Smooth muscle cell (in vitro differentiated cells): Measurements from ENCODE around the gene GALNT12. TPM values are rescaled to one million over a fixed set of nuclear protein-coding genes. Genes with fewer than 3 reads are reported as not detected.

Experiments
- DNase-seq: peaks from one replicate; lab custom pipeline; 2025; ENCODE audit not compliant: unreplicated experiment; lab: John Stamatoyannopoulos, UW
- H2AFZ ChIP-seq: fragments of 200-600 bp; sonication (generic); 2 replicates; pipeline ENCODE4 v1.6.0; 2016; ENCODE audit warnings: antibody characterized with exemption, low read depth, mild to moderate bottlenecking
- H3F3A ChIP-seq: fragments of 200-600 bp; sonication (generic); 2 replicates; pipeline ENCODE4 v1.6.0; 2017; ENCODE audit warnings: antibody characterized with exemption, low read depth
- H3K27ac ChIP-seq: fragments of 200-600 bp; sonication (generic); 2 replicates; pipeline ENCODE4 v1.5.1; 2016; ENCODE audit warnings: low read depth, mild to moderate bottlenecking
- H3K27me3 ChIP-seq: fragments of 200-600 bp; sonication (generic); 2 replicates; pipeline ENCODE4 v1.6.1; 2016; ENCODE audit warnings: low read depth, mild to moderate bottlenecking
- H3K36me3 ChIP-seq: fragments of 200-600 bp; sonication (generic); 2 replicates; pipeline ENCODE4 v1.5.1; 2016; ENCODE audit warnings: low read depth
- H3K4me1 ChIP-seq: fragments of 200-600 bp; sonication (generic); 2 replicates; pipeline ENCODE4 v1.5.1; 2016; ENCODE audit warnings: low read depth
- H3K4me2 ChIP-seq: fragments of 200-600 bp; sonication (generic); 2 replicates; pipeline ENCODE4 v1.6.0; 2016; ENCODE audit warnings: mild to moderate bottlenecking
- H3K4me3 ChIP-seq: fragments of 200-600 bp; sonication (generic); 2 replicates; pipeline ENCODE4 v1.5.1; 2016; ENCODE audit warnings: mild to moderate bottlenecking
- H3K79me2 ChIP-seq: fragments of 200-600 bp; sonication (generic); 2 replicates; pipeline ENCODE4 v1.6.0; 2016; ENCODE audit warnings: low read depth, mild to moderate bottlenecking
- H3K9ac ChIP-seq: fragments of 200-600 bp; sonication (generic); 2 replicates; pipeline ENCODE4 v1.6.0; 2016; ENCODE audit warnings: low read depth
- H3K9me3 ChIP-seq: fragments of 200-600 bp; sonication (generic); replicated peaks from 2 replicates; pipeline ENCODE4 v1.5.1; 2016; ENCODE audit warnings: low read depth
- H4K20me1 ChIP-seq: fragments of 200-600 bp; sonication (generic); 2 replicates; pipeline ENCODE4 v1.6.0; 2016; ENCODE audit warnings: low read depth
- WGBS: methylation state at CpG from one replicate; pipeline ENCODE4 v1.1.7; 2016; ENCODE audit warnings: low lambda C conversion rate; 5-methylcytosine and 5-hydroxymethylcytosine counted together
- polyA plus RNA-seq: library from polyadenylated mRNA; unstranded; fragments of >200 nt; fragmentation: Nextera tagmentation; extraction: Ambion mirVana; gene quantifications from 2 replicates; pipeline ENCODE4 v1.2.1, GENCODE V29; 2016
- total RNA-seq: library from RNA; depleted of rRNA; stranded (reverse); fragments of >200 nt; gene quantifications from 2 replicates; pipeline ENCODE4 v1.2.3, GENCODE V29; 2014
- TF ChIP-seq, protein P1 (sequence below): fragments of 200-600 bp; sonication (generic); IDR thresholded peaks from 2 replicates; pipeline ENCODE4 v1.5.1; 2017; ENCODE audit warnings: borderline replicate concordance, mild to moderate bottlenecking, antibody characterized with exemption; ENCODE audit not compliant: insufficient read depth, poor library complexity, severe bottlenecking

The GALNT12 gene
- total and polyA plus RNA-seq, 2 experiments from 2014 or later, result 1.7 to 4.0 TPM

GRCh38 chr9:98869866-98870265 lies 62.4 kb downstream of the GALNT12 start:
- no peak for DNase-seq
- Histone ChIP-seq H3K79me2 (no peaks in the 10 kb centered on the region), H3K27me3 (no peaks in the 10 kb centered on the region), H3K9me3 (no peaks in the 10 kb centered on the region), H3K36me3 (no peaks in the 10 kb centered on the region), H4K20me1 (no peaks in the 10 kb centered on the region), H3K27ac (no peak overlapping the region), H3K4me3 (no peak overlapping the region), H3K4me1 (no peaks in the 10 kb centered on the region), H3K9ac (no peak overlapping the region), H3K4me2 (no peak overlapping the region), H2AFZ (no peak overlapping the region), H3F3A (no peaks in the 10 kb centered on the region)
- 85% methylated on average over 3 of the region's 3 CpGs for WGBS
- TF ChIP-seq, protein P1, sequence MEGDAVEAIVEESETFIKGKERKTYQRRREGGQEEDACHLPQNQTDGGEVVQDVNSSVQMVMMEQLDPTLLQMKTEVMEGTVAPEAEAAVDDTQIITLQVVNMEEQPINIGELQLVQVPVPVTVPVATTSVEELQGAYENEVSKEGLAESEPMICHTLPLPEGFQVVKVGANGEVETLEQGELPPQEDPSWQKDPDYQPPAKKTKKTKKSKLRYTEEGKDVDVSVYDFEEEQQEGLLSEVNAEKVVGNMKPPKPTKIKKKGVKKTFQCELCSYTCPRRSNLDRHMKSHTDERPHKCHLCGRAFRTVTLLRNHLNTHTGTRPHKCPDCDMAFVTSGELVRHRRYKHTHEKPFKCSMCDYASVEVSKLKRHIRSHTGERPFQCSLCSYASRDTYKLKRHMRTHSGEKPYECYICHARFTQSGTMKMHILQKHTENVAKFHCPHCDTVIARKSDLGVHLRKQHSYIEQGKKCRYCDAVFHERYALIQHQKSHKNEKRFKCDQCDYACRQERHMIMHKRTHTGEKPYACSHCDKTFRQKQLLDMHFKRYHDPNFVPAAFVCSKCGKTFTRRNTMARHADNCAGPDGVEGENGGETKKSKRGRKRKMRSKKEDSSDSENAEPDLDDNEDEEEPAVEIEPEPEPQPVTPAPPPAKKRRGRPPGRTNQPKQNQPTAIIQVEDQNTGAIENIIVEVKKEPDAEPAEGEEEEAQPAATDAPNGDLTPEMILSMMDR, result no peak

DNA sequence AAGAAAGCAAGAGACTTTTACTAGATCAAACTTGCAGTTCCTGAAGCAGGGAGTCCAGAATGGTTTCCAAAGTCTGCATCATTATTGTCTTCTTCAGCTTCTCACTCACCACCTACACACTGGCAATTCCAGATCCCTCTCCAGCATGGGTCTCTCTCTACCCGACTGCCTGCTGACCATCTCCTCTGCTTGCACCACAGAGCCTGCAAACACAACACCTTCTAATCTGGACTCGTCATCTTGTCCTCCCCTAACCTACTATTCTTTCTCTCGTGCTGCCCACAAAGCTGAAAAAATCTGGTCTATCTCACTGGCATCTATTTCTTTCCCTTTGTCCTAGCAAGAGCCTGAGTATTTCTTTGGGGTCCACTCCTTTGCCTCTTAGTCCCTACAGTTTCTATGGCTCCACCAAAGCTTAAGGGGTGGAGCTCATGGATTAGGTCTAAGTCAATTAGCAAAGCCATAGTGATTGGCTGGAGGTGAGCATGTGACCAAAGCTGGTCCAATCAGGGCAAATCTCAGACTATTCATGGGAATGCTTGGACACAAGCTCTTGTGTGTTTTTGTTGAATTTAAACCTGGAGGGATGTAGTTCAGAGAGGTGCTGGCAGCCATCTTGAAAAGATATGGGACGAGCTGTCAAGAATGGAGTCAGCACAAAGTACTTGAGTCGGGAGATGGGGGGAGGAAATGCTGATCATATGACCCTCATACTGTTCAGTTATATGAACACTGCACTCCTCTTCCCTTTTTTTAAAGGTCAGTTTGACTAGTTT lies 63.5 kb downstream of the GALNT12 start:
- Histone ChIP-seq H3K4me3 (no peak overlapping the region), H3K27ac (no peak overlapping the region), H3K9ac (no peak overlapping the region), H4K20me1 (no peaks in the 10 kb centered on the region), H3F3A (no peaks in the 10 kb centered on the region), H3K9me3 (no peaks in the 10 kb centered on the region), H3K27me3 (no peaks in the 10 kb centered on the region), H3K4me1 (no peaks in the 10 kb centered on the region), H3K79me2 (no peaks in the 10 kb centered on the region), H2AFZ (no peak overlapping the region), H3K36me3 (no peaks in the 10 kb centered on the region), H3K4me2 (no peak overlapping the region)
- 76% methylated on average over 5 of the region's 5 CpGs for WGBS
- TF ChIP-seq, protein P1, result no peak
- DNase-seq, result no peak

- Histone ChIP-seq H3K36me3 (no peaks in the 10 kb centered on the region), H4K20me1 (no peaks in the 10 kb centered on the region), H3K4me2 (no peak overlapping the region), H3K9me3 (no peaks in the 10 kb centered on the region), H3K27me3 (no peaks in the 10 kb centered on the region), H3K4me3 (no peak overlapping the region), H3K79me2 (no peaks in the 10 kb centered on the region), H3K27ac (no peak overlapping the region), H3F3A (no peaks in the 10 kb centered on the region), H3K9ac (no peak overlapping the region), H2AFZ (no peak overlapping the region), H3K4me1 (no peaks in the 10 kb centered on the region)
- WGBS, result 84% methylated on average over 9 of the region's 9 CpGs
- TF ChIP-seq, protein P1, result no peak
- DNase-seq, result no peak
These were observed 64.1 kb downstream of the GALNT12 start for GRCh38 chr9:98871558-98872065.

DNA sequence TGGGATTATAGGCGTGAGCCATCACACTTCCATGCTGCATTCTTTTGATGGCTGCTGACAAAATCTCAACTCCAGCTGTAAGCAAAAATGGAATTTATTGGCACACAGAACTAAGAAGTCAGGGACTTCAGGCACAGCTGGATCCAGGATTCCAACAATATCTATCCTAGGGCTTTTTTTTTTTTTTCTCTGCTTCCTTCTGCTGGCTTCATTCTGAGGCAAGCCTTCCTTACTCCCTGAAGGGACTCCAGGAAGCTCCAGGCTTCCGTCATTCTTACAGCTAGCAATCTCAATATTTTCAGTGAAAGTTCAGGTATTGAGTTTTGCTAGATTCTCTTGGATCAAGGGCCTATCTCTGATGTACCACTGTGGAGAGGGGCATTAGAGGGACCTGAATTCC lies 66.1 kb downstream of the GALNT12 start:
- Histone ChIP-seq H3F3A (no peaks in the 10 kb centered on the region), H3K79me2 (no peaks in the 10 kb centered on the region), H3K4me2 (no peak overlapping the region), H3K4me3 (no peak overlapping the region), H3K9ac (no peak overlapping the region), H3K4me1 (no peaks in the 10 kb centered on the region), H3K27ac (no peak overlapping the region), H3K9me3 (no peaks in the 10 kb centered on the region), H4K20me1 (no peaks in the 10 kb centered on the region), H2AFZ (no peak overlapping the region), H3K27me3 (no peaks in the 10 kb centered on the region), H3K36me3 (no peaks in the 10 kb centered on the region)
- no peak for DNase-seq
- 98% methylated on average over 2 of the region's 2 CpGs for WGBS
- TF ChIP-seq, protein P1, result no peak
